RKO (cell line): ENCODE data around the gene HUS1.

Experiments
- DNase-seq: peaks from one replicate; pipeline ENCODE4 v3.0.0-alpha.2; 2016; ENCODE audit warnings: low spot score

The HUS1 gene

GRCh38 chr7:47979832-47980181 is 392 bp upstream of the HUS1 start:
- DNase-seq = no peak

GRCh38 chr7:47978790-47979144 is 648 bp downstream of the HUS1 start:
- DNase-seq = no peak

- no peak for DNase-seq
Measured at GRCh38 chr7:47973739-47974138, 5.7 kb downstream of the HUS1 start.

GRCh38 chr7:47970761-47971160 is 8.7 kb downstream of the HUS1 start:
- DNase-seq = no peak

- DNase-seq = peak; percentile 64
Measured at GRCh38 chr7:47968847-47969774, 10.3 kb downstream of the HUS1 start.

GRCh38 chr7:47967708-47968107 is 11.7 kb downstream of the HUS1 start:
- DNase-seq = no peak

- no peak for DNase-seq
Measured at GRCh38 chr7:47967123-47967522, 12.3 kb downstream of the HUS1 start.

- no peak for DNase-seq
Measured at GRCh38 chr7:47965456-47965855, 14.0 kb downstream of the HUS1 start.

- DNase-seq = no peak
Measured at GRCh38 chr7:47962262-47962661, 17.2 kb downstream of the HUS1 start.

- DNase-seq = no peak
Measured at GRCh38 chr7:47957156-47957555, 22.3 kb downstream of the HUS1 start.

- no peak for DNase-seq
Measured at GRCh38 chr7:47956220-47956619, 23.2 kb downstream of the HUS1 start.

GRCh38 chr7:47954231-47954911 is 25.0 kb downstream of the HUS1 start:
- DNase-seq = peak; percentile 33

- no peak for DNase-seq
Measured at GRCh38 chr7:47953822-47954221, 25.6 kb downstream of the HUS1 start.

GRCh38 chr7:47952224-47952623 is 27.2 kb downstream of the HUS1 start:
- no peak for DNase-seq

- no peak for DNase-seq
Measured at GRCh38 chr7:47951374-47951773, 28.0 kb downstream of the HUS1 start.

GRCh38 chr7:47950714-47951113 is 28.7 kb downstream of the HUS1 start:
- DNase-seq = no peak

- no peak for DNase-seq
Measured at GRCh38 chr7:47949703-47950102, 29.7 kb downstream of the HUS1 start.

GRCh38 chr7:47948141-47948790 is 31.1 kb downstream of the HUS1 start, which contains the start of gene PKD1L1:
PKD1L1 (minus strand) TSS chr7:47948466; CDS start chr7:47948440, 26 bp downstream.
- DNase-seq = no peak

GRCh38 chr7:47947355-47947749 is 32.1 kb downstream of the HUS1 start:
- no peak for DNase-seq

GRCh38 chr7:47946581-47947354 is 32.6 kb downstream of the HUS1 start:
- no peak for DNase-seq

GRCh38 chr7:47945261-47946015 is 34.0 kb downstream of the HUS1 start:
- DNase-seq = peak; percentile 68
